Daoy (cell line): ENCODE results near the gene PRDM5. TPM values are rescaled to one million over a fixed set of nuclear protein-coding genes. Genes with fewer than 3 reads are reported as not detected.
"Not testable (repeated sequence)": the region's sequence is repeated elsewhere in the genome, so short reads cannot be mapped to it uniquely, and the experiment has no call there.

Source experiments
- DNase-seq: peaks from one replicate; pipeline ENCODE4 v3.0.0-alpha.2; 2015; ENCODE audit warnings: low read depth
- total RNA-seq: library from RNA; depleted of rRNA; stranded (reverse); fragments of >200 nt; shearing (Covaris generic); gene quantifications from 2 replicates; pipeline ENCODE4 v1.2.3, GENCODE V29; 2014

PRDM5 gene
- total RNA-seq, 1 experiment from 2014 or later = 5.2 TPM

- no peak for DNase-seq
Observed at GRCh38 chr4:120754590-120754989, 167.9 kb downstream of the PRDM5 start.

- DNase-seq = no peak
Observed at GRCh38 chr4:120753854-120754253, 168.7 kb downstream of the PRDM5 start.

- DNase-seq = no peak
Observed at GRCh38 chr4:120750152-120750525, 172.4 kb downstream of the PRDM5 start.

GRCh38 chr4:120749445-120750151 lies 172.9 kb downstream of the PRDM5 start:
- no peak for DNase-seq

- not testable (repeated sequence) for DNase-seq
Observed at GRCh38 chr4:120741636-120742035, 180.9 kb downstream of the PRDM5 start.

- DNase-seq = no peak
Observed at GRCh38 chr4:120736312-120736711, 186.2 kb downstream of the PRDM5 start.

- no peak for DNase-seq
Observed at GRCh38 chr4:120733968-120734367, 188.6 kb downstream of the PRDM5 start.

GRCh38 chr4:120733054-120733453 lies 189.5 kb downstream of the PRDM5 start:
- DNase-seq = no peak

GRCh38 chr4:120731561-120731960 lies 191.0 kb downstream of the PRDM5 start:
- peak; percentile 5 for DNase-seq

- no peak for DNase-seq
Observed at GRCh38 chr4:120730777-120731320, 191.7 kb downstream of the PRDM5 start.

- no peak for DNase-seq
Observed at GRCh38 chr4:120728892-120729675, 193.4 kb downstream of the PRDM5 start.

- DNase-seq = no peak
Observed at GRCh38 chr4:120725639-120726580, 196.6 kb downstream of the PRDM5 start.

GRCh38 chr4:120724656-120725055 lies 197.9 kb downstream of the PRDM5 start:
- no peak for DNase-seq

GRCh38 chr4:120723986-120724385 lies 198.5 kb downstream of the PRDM5 start:
- no peak for DNase-seq

- DNase-seq = no peak
Observed at GRCh38 chr4:120723105-120723504, 199.4 kb downstream of the PRDM5 start.

- no peak for DNase-seq
Observed at GRCh38 chr4:120722655-120723054, 199.9 kb downstream of the PRDM5 start.

- DNase-seq = no peak
Observed at GRCh38 chr4:120720354-120720934, 202.1 kb downstream of the PRDM5 start.

GRCh38 chr4:120718979-120719566 lies 203.5 kb downstream of the PRDM5 start:
- peak; percentile 17 for DNase-seq

- no peak for DNase-seq
Observed at GRCh38 chr4:120716346-120716745, 206.2 kb downstream of the PRDM5 start.

GRCh38 chr4:120714417-120715010 lies 208.0 kb downstream of the PRDM5 start:
- no peak for DNase-seq

GRCh38 chr4:120709991-120710390 lies 212.5 kb downstream of the PRDM5 start:
- DNase-seq = no peak
